Lower lobe of right lung (tissue), 2 donors: ENCODE results near the gene DMRTA2. TPM values are rescaled to one million over a fixed set of nuclear protein-coding genes. Genes with fewer than 3 reads are reported as not detected.

ENCODE experiments used
- ATAC-seq, 2 donors: fragments of 200-7000 bp; cut with Tn5 transposase; one replicate each; pipeline ENCODE4 v1.9.1; 2020 to 2022; ENCODE audit warnings: mild to moderate bottlenecking in 2 of 2, moderate library complexity in 2 of 2
- DNase-seq: peaks from one replicate; pipeline ENCODE4 v3.0.0-alpha.2; 2020
- H3K27ac ChIP-seq: fragments of 200-600 bp; one replicate; pipeline ENCODE4 v1.8.0; 2022
- H3K27me3 ChIP-seq: fragments of 200-600 bp; one replicate; pipeline ENCODE4 v1.8.0; 2022; ENCODE audit warnings: low read depth
- H3K36me3 ChIP-seq: fragments of 200-600 bp; one replicate; pipeline ENCODE4 v1.8.0; 2022; ENCODE audit warnings: mild to moderate bottlenecking
- H3K4me1 ChIP-seq: fragments of 200-600 bp; one replicate; pipeline ENCODE4 v1.8.0; 2022
- H3K4me3 ChIP-seq: fragments of 200-600 bp; one replicate; pipeline ENCODE4 v1.8.0; 2022; ENCODE audit warnings: mild to moderate bottlenecking
- H3K9me3 ChIP-seq: fragments of 200-600 bp; one replicate; pipeline ENCODE4 v1.8.0; 2022
- intact Hi-C: fragments of 100-400 bp; cut with DNase I; formaldehyde crosslinking; loops from one replicate; pipeline ENCODE4 v1.11.0; 2022
- total RNA-seq: library from RNA; stranded (reverse); fragmentation: NEBNext Ultra II Directional; extraction: Animal tissue kit (Norgen Biotek cat#: 25700); gene quantifications from one replicate; pipeline ENCODE4 v1.2.1, GENCODE V29; 2021
- TF ChIP-seq, protein P1 (sequence below): fragments of 200-600 bp; IDR thresholded peaks from one replicate; pipeline ENCODE4 v1.8.0; 2022; ENCODE audit warnings: antibody characterized with exemption, mild to moderate bottlenecking
- donor health status: DM: no; HTN: yes; CAD: no; lungs with severe emphysema.

DMRTA2 gene
- total RNA-seq, 1 donor from 2014 or later = not detected

- DNase-seq (no peak), ATAC-seq (no peak)
- Histone ChIP-seq H3K9me3 (no peaks in the 10 kb centered on the region), H3K4me3 (no peak overlapping the region), H3K4me1 (peaks cover 18% of the 10 kb centered on the region), H3K27ac (no peak overlapping the region), H3K36me3 (no peaks in the 10 kb centered on the region), H3K27me3 (peaks cover 91% of the 10 kb centered on the region)
- intact Hi-C loops = no loop called here
- TF ChIP-seq, protein P1, sequence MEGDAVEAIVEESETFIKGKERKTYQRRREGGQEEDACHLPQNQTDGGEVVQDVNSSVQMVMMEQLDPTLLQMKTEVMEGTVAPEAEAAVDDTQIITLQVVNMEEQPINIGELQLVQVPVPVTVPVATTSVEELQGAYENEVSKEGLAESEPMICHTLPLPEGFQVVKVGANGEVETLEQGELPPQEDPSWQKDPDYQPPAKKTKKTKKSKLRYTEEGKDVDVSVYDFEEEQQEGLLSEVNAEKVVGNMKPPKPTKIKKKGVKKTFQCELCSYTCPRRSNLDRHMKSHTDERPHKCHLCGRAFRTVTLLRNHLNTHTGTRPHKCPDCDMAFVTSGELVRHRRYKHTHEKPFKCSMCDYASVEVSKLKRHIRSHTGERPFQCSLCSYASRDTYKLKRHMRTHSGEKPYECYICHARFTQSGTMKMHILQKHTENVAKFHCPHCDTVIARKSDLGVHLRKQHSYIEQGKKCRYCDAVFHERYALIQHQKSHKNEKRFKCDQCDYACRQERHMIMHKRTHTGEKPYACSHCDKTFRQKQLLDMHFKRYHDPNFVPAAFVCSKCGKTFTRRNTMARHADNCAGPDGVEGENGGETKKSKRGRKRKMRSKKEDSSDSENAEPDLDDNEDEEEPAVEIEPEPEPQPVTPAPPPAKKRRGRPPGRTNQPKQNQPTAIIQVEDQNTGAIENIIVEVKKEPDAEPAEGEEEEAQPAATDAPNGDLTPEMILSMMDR = no peak
Observed at GRCh38 chr1:50417507-50417906, 5.7 kb downstream of the DMRTA2 start.

DNA sequence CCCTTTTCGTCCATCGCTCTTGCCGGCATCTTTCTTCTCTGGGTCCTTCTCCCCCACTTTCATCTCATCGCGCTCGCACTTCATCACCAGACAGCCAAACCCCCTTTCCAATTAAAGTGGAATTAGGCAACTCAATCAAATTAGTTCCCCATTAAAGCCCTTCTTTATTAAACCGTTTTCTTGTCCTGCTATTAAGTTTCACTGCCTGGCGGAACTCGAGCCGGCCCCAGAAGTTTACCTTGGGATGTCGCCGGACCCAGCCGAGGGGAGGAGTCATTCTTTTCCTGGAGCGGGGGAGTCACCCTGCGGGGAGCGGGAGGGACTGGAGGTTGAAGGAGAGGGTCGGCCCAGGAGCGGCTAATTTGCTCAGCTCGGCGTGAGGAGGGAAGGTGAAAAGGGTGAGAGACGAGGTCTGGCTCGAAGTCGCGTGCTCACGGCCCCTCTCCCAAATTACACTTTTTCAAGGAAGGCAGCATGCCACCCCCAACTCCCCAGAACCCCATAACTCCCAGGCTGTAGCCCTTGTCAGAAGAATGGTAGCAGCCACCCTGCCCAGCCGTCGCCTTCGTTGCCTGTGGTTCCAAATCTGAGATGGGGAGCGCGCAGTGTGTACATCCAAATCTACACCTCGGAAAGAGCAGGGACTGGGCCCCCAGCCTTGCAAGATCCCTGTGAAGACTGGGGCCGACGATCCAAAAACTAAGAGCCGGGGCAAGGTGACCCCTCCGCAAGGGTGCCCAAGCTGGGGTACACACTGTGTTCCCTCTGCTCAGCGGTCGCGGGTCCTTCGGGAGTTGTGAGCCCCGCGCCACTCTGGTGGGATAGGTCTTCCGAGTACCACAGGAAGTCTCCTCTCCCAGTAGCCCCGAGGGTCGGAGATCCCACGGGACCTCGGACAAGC, 6.4 kb downstream of the DMRTA2 start:
- H3K9me3 ChIP-seq = no peaks in the 10 kb centered on the region
- intact Hi-C loops = no loop called here
- TF ChIP-seq, protein P1 = no peak
- peaks cover 16% of the 10 kb centered on the region for H3K4me1 ChIP-seq
- DNase-seq (no peak), ATAC-seq (no peak)
- no peak overlapping the region for H3K27ac ChIP-seq
- H3K36me3 ChIP-seq = no peaks in the 10 kb centered on the region
- no peak overlapping the region for H3K4me3 ChIP-seq
- peaks cover 84% of the 10 kb centered on the region for H3K27me3 ChIP-seq

- Histone ChIP-seq H3K4me3 (no peak overlapping the region), H3K36me3 (no peaks in the 10 kb centered on the region), H3K9me3 (no peaks in the 10 kb centered on the region), H3K4me1 (peaks cover 16% of the 10 kb centered on the region), H3K27ac (no peak overlapping the region), H3K27me3 (peaks cover 77% of the 10 kb centered on the region)
- ATAC-seq (no peak), DNase-seq (no peak)
- intact Hi-C loops = no loop called here
- TF ChIP-seq, protein P1 = no peak
Observed at GRCh38 chr1:50416150-50416527, 7.1 kb downstream of the DMRTA2 start.

- ATAC-seq (no peak), DNase-seq (no peak)
- TF ChIP-seq, protein P1 = no peak
- H3K4me1 ChIP-seq = peaks cover 16% of the 10 kb centered on the region
- H3K36me3 ChIP-seq = no peaks in the 10 kb centered on the region
- no peak overlapping the region for H3K4me3 ChIP-seq
- H3K9me3 ChIP-seq = no peaks in the 10 kb centered on the region
- intact Hi-C loops = no loop called here
- peaks cover 71% of the 10 kb centered on the region for H3K27me3 ChIP-seq
- no peak overlapping the region for H3K27ac ChIP-seq
Observed at GRCh38 chr1:50415235-50416149, 7.8 kb downstream of the DMRTA2 start.

DNA sequence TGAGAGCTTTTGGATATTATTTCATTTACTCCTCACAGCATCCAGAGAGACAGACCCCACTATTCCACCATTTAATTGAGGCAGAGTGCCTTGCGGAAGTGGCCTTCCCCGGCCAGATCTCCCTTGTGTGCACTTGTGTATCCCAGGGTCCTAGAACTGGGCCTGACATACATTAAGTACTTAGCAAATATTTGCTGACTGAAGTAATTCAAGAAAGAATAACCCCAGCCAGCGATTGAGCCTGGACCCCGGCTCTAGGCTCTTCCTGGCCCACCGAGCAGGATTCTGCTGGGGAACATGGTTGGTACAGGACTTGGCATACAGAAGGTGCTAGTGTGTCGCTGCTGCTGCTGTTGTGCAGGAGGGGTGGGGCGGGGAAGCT, 8.4 kb downstream of the DMRTA2 start:
- Histone ChIP-seq H3K27me3 (peaks cover 69% of the 10 kb centered on the region), H3K9me3 (no peaks in the 10 kb centered on the region), H3K36me3 (no peaks in the 10 kb centered on the region), H3K27ac (no peak overlapping the region), H3K4me3 (no peak overlapping the region), H3K4me1 (peaks cover 16% of the 10 kb centered on the region)
- DNase-seq (no peak), ATAC-seq (no peak)
- TF ChIP-seq, protein P1 = no peak
- intact Hi-C loops = no loop called here
